K562 (cell line): ENCODE measurements around the gene SVOP. TPM values are rescaled to one million over a fixed set of nuclear protein-coding genes. Genes with fewer than 3 reads are reported as not detected.

Experiments
- ATAC-seq: fragments of 200-7000 bp; cut with Tn5 transposase; 3 replicates; pipeline ENCODE4 v1.9.1; 2020; ENCODE audit warnings: moderate library complexity
- BruUV-seq: library from RNA; stranded (reverse); fragments of 400-500 nt; replicated peaks from 2 replicates; lab custom pipeline; 2021; lab: Mats Ljungman, UMichigan
- CTCF ChIA-PET: fragments of 300-600 bp; formaldehyde crosslinking; extraction: SDS; loops from one replicate; lab custom pipeline; 2021; ENCODE audit warnings: low intra/inter-chr PET ratio; lab: Yijun Ruan, JAX
- POLR2A ChIA-PET: fragments of 300-600, 350-650 bp; sonication (Branson Sonifier 250); formaldehyde crosslinking; extraction: SDS; loops from one replicate; lab custom pipeline; 2021; ENCODE audit warnings: antibody characterized with exemption, inconsistent platforms; lab: Yijun Ruan, JAX
- DNase-seq, 4 experiments: peaks; one replicate each; pipeline versions ENCODE4 v3.0.0 to v3.0.0-alpha.2; 2011 to 2018; ENCODE audit warnings: low spot score in 3 of 4, mixed read lengths in 3 of 4; ENCODE audit errors: extremely low read depth in 1 of 4
- FAIRE-seq: peaks from 2 replicates; lab custom pipeline; 2011; peaks lifted over from hg19 to GRCh38; lab: Jason Lieb, UNC
- H2AFZ ChIP-seq: 2 replicates; pipeline ENCODE4 v1.6.0; 2011; ENCODE audit warnings: low read depth, low read length, control low read depth, inconsistent platforms
- H3K27ac ChIP-seq: fragments of 200-600 bp; 3 replicates; pipeline ENCODE4 v1.8.0; 2011; ENCODE audit warnings: low read depth, mild to moderate bottlenecking, control low read depth, inconsistent platforms, low read length, moderate library complexity, mixed read lengths; ENCODE audit errors: extremely low read depth
- H3K27me3 ChIP-seq, 2 experiments: fragments of 300-600 bp in 1 of 2; 2 replicates in 1 of 2; 3 replicates in 1 of 2; pipeline versions ENCODE4 v1.6.0 to v1.8.0; 2011; ENCODE audit warnings: inconsistent platforms in 2 of 2, low read length in 2 of 2, mild to moderate bottlenecking in 1 of 2, mixed read lengths in 1 of 2, moderate library complexity in 1 of 2; ENCODE audit not compliant: control insufficient read depth in 2 of 2, insufficient read depth in 2 of 2
- H3K36me3 ChIP-seq: fragments of 300-600 bp; 3 replicates; pipeline ENCODE4 v1.8.0; 2011; ENCODE audit warnings: mild to moderate bottlenecking, low read length, inconsistent platforms; ENCODE audit not compliant: control insufficient read depth, insufficient read depth
- H3K4me1 ChIP-seq, 2 experiments: fragments of 200-600 bp in 1 of 2; replicated peaks in 1 of 2; 2 replicates in 1 of 2; 3 replicates in 1 of 2; pipeline versions ENCODE4 v1.5.1 to v1.8.0; 2011; ENCODE audit warnings: inconsistent platforms in 2 of 2, low read length in 2 of 2, mild to moderate bottlenecking in 1 of 2, mixed read lengths in 1 of 2, moderate library complexity in 1 of 2; ENCODE audit not compliant: control insufficient read depth in 2 of 2, insufficient read depth in 2 of 2
- H3K4me2 ChIP-seq: 2 replicates; pipeline ENCODE4 v1.6.1; 2011; ENCODE audit warnings: low read length, control low read depth, inconsistent platforms, mixed read lengths; ENCODE audit not compliant: insufficient read depth
- H3K4me3 ChIP-seq: fragments of 200-600 bp; sonication (generic), shearing (Covaris generic); 2 replicates; pipeline ENCODE4 v1.5.1; 2016; ENCODE audit warnings: control low read depth, inconsistent platforms
- H3K79me2 ChIP-seq: fragments of 200-600 bp; 3 replicates; pipeline ENCODE4 v1.8.0; 2011; ENCODE audit warnings: low read length, inconsistent platforms; ENCODE audit not compliant: control insufficient read depth, insufficient read depth
- H3K9ac ChIP-seq, 2 experiments: 2 replicates each; pipeline versions ENCODE4 v1.6.0 to v1.6.1; 2011; ENCODE audit warnings: low read depth in 2 of 2, low read length in 2 of 2, control low read depth in 1 of 2, inconsistent platforms in 1 of 2, mild to moderate bottlenecking in 1 of 2, mixed read lengths in 1 of 2; ENCODE audit not compliant: insufficient read depth in 1 of 2
- H3K9me1 ChIP-seq: one replicate; pipeline ENCODE4 v1.6.0; 2011; ENCODE audit warnings: inconsistent platforms, mild to moderate bottlenecking, low read length, moderate library complexity; ENCODE audit not compliant: control insufficient read depth, insufficient read depth
- H3K9me3 ChIP-seq: replicated peaks from 2 replicates; pipeline ENCODE4 v1.5.1; 2011; ENCODE audit warnings: low read depth, low read length, inconsistent platforms; ENCODE audit not compliant: control insufficient read depth, insufficient read depth
- H4K20me1 ChIP-seq: replicated peaks from 2 replicates; pipeline ENCODE4 v1.6.1; 2011; ENCODE audit warnings: low read length, inconsistent platforms, mixed read lengths; ENCODE audit not compliant: control insufficient read depth, insufficient read depth
- C11orf30 ChIP-seq: fragments of 450-650 bp; IDR thresholded peaks from 2 replicates; pipeline ENCODE4 v1.6.1; 2016; ENCODE audit warnings: low read depth, mild to moderate bottlenecking
- MAFF ChIP-seq: IDR thresholded peaks from 2 replicates; pipeline ENCODE4 v1.6.1; 2012; ENCODE audit warnings: low read length, improper control_type of control experiment
- MAFG ChIP-seq: fragments of 450-650 bp; conservative IDR thresholded peaks from 2 replicates; pipeline ENCODE4 v1.6.1; 2016; ENCODE audit warnings: missing genetic modification characterization, missing compliant biosample characterization
- NFE2 ChIP-seq: IDR thresholded peaks from 2 replicates; pipeline ENCODE4 v1.6.1; 2014; ENCODE audit warnings: antibody characterized with exemption, low read depth
- ZNF316 ChIP-seq: fragments of 450-650 bp; IDR thresholded peaks from 2 replicates; pipeline ENCODE4 v1.6.1; 2016
- ZNF324 ChIP-seq: fragments of 250-450 bp; sonication (Bioruptor Pico); IDR thresholded peaks from 2 replicates; pipeline ENCODE4 v1.4.0; 2020; ENCODE audit warnings: mild to moderate bottlenecking
- ZNF764 ChIP-seq: fragments of 250-450 bp; sonication (Bioruptor Pico); IDR thresholded peaks from 2 replicates; pipeline ENCODE4 v1.4.0; 2020; ENCODE audit warnings: low read depth, mild to moderate bottlenecking, moderate library complexity
- WGBS: fragments of 100-300 bp; shearing (Covaris generic); methylation state at CpG from one replicate; pipeline ENCODE4 v1.1.6; 2016; ENCODE audit warnings: low coverage, mixed read lengths; ENCODE audit not compliant: insufficient coverage; ENCODE audit errors: missing lambda C conversion rate; 5-methylcytosine and 5-hydroxymethylcytosine counted together
- in situ Hi-C: fragments of 300-500 bp; cut with MboI; formaldehyde crosslinking; loops from 4 replicates; pipeline ENCODE4 v1.15.0; 2018; ENCODE audit warnings: inconsistent platforms, mixed read lengths
- intact Hi-C: fragments of 100-400 bp; cut with micrococcal nuclease; formaldehyde crosslinking; loops from 2 replicates; pipeline ENCODE4 v1.14.2; 2022
- polyA plus RNA-seq, 8 experiments: library from polyadenylated mRNA; depleted of rRNA in 4 of 8; stranded (reverse) in 5 of 8; unstranded in 3 of 8; fragments of >200 nt; fragmentation: Nextera tagmentation in 2 of 8; fragmentation: Illumina TruSeq in 1 of 8; extraction: Ambion mirVana in 2 of 8; extraction: Trizol in 1 of 8; gene quantifications; 2 replicates each; pipeline versions ENCODE4 v1.2.1 to v1.2.3, GENCODE V29; 2011 to 2014; ENCODE audit warnings: inconsistent platforms in 1 of 8, missing spikeins in 1 of 8
- total RNA-seq, 7 experiments: library from RNA; depleted of rRNA in 6 of 7; stranded (reverse); fragments of >200 nt in 6 of 7; fragmentation: Illumina TruSeq in 2 of 7; extraction: Trizol in 2 of 7; gene quantifications; 2 replicates each; pipeline versions ENCODE4 v1.2.1 to v1.2.3, GENCODE V29; 2011 to 2021; ENCODE audit warnings: low replicate concordance in 1 of 7

Gene SVOP
- total and polyA plus RNA-seq, 9 of the 15 experiments (the other 6 are each of a cell fraction or from before 2014, with no cell fraction given), result 0.01 to 0.09 (median 0.06) TPM; not detected in 1

- Histone ChIP-seq H3K4me2 (no peak overlapping the region), H3K27me3 (peaks cover 0 to 8% of the 10 kb centered on the region in 2 experiments; a peak in 3 of 5 replicates), H3K9me3 (no peaks in the 10 kb centered on the region), H3K4me3 (no peak overlapping the region), H3K9me1 (no peaks in the 10 kb centered on the region), H4K20me1 (no peaks in the 10 kb centered on the region), H3K9ac (no peak overlapping the region), H3K4me1 (no peaks in the 10 kb centered on the region), H3K27ac (no peak overlapping the region), H3K79me2 (no peaks in the 10 kb centered on the region), H2AFZ (no peak overlapping the region), H3K36me3 (no peaks in the 10 kb centered on the region)
- no peak for ATAC-seq
- TF ChIP-seq C11orf30 (peak; percentile 34), ZNF764 (CRISPR knock-in tag) (no peak), NFE2 (peak; percentile 62), MAFG (peak; percentile 50), ZNF324 (CRISPR knock-in tag) (no peak), MAFF (peak; percentile 7; the same call in 1 of the 2 replicates), ZNF316 (0 out of 2 replicates have a peak, but pooled peaks have one; percentile 2)
- ChIA-PET CTCF (no interaction called here), POLR2A (interaction anchor here (0.6 kb wide), 1 partner anchor 10 kb away, joined by 4 read pairs; no protein-coding TSS in a partner anchor)
- BruUV-seq, result no TSS peak
- WGBS, result 0% methylated on average over 1 of the region's 1 CpG
- intact Hi-C loops (no loop called here), in situ Hi-C loops (no loop called here)
- FAIRE-seq, result no peak
- DNase-seq, result no peak
Measured at GRCh38 chr12:109027767-109028166, 6.9 kb upstream of the SVOP start.
